WERI-Rb-1 (cell line): ENCODE measurements around the gene ARID1B.
A peak's percentile ranks its signal among the peaks of the same experiment; 100 is the strongest.

Experiments used
- DNase-seq: peaks from one replicate; pipeline ENCODE4 v3.0.0-alpha.2; 2020
- H3K27ac ChIP-seq: fragments of 250-450 bp; sonication (Bioruptor Pico); 2 replicates; pipeline ENCODE4 v1.5.1; 2020; ENCODE audit warnings: mild to moderate bottlenecking, moderate library complexity
- H3K27me3 ChIP-seq: fragments of 250-450 bp; sonication (Bioruptor Pico); 2 replicates; pipeline ENCODE4 v1.5.1; 2021; ENCODE audit warnings: mild to moderate bottlenecking, low read depth, moderate library complexity; ENCODE audit not compliant: insufficient read depth, severe bottlenecking
- H3K36me3 ChIP-seq: fragments of 250-450 bp; sonication (Bioruptor Pico); 2 replicates; pipeline ENCODE4 v1.5.1; 2020; ENCODE audit warnings: mild to moderate bottlenecking, moderate library complexity
- H3K4me3 ChIP-seq: 2 replicates; pipeline ENCODE4 v1.5.1; 2011; ENCODE audit warnings: low read depth, mild to moderate bottlenecking, control low read depth, low read length
- H3K9me3 ChIP-seq: fragments of 250-450 bp; sonication (Bioruptor Pico); 2 replicates; pipeline ENCODE4 v1.5.1; 2021; ENCODE audit warnings: mild to moderate bottlenecking, moderate library complexity; ENCODE audit not compliant: severe bottlenecking
- CTCF ChIP-seq: IDR thresholded peaks from 2 replicates; pipeline ENCODE4 v1.5.1; 2011; ENCODE audit warnings: low read depth, mild to moderate bottlenecking, control low read depth, inconsistent platforms, low read length

ARID1B gene

GRCh38 chr6:156916130-156916801, 139.1 kb downstream of the ARID1B start:
- Histone ChIP-seq H3K9me3 (no peaks in the 10 kb centered on the region), H3K27me3 (no peaks in the 10 kb centered on the region), H3K36me3 (peaks cover 11% of the 10 kb centered on the region), H3K4me3 (no peak overlapping the region), H3K27ac (no peak overlapping the region)
- no peak for DNase-seq
- no peak for TF ChIP-seq CTCF

- DNase-seq, result no peak
- TF ChIP-seq CTCF, result no peak
- H3K36me3 ChIP-seq, result peaks cover 11% of the 10 kb centered on the region
These were observed 140.0 kb downstream of the ARID1B start for GRCh38 chr6:156917213-156917612.

GRCh38 chr6:156918647-156919046, 141.5 kb downstream of the ARID1B start:
- Histone ChIP-seq H3K4me3 (no peak overlapping the region), H3K36me3 (peaks cover 8% of the 10 kb centered on the region), H3K27ac (no peak overlapping the region)

More at GRCh38 chr6:156917213-156917612, 140.0 kb downstream of the ARID1B start:
- H3K4me3 ChIP-seq, result no peak overlapping the region
- H3K9me3 ChIP-seq, result no peaks in the 10 kb centered on the region
- no peak overlapping the region for H3K27ac ChIP-seq
- no peaks in the 10 kb centered on the region for H3K27me3 ChIP-seq

GRCh38 chr6:156919370-156919769, 142.2 kb downstream of the ARID1B start:
- H3K9me3 ChIP-seq, result no peaks in the 10 kb centered on the region
- no peaks in the 10 kb centered on the region for H3K27me3 ChIP-seq
- H3K4me3 ChIP-seq, result no peak overlapping the region
- no peak for TF ChIP-seq CTCF
- DNase-seq, result no peak
- H3K27ac ChIP-seq, result no peak overlapping the region
- H3K36me3 ChIP-seq, result peaks cover 8% of the 10 kb centered on the region

More at GRCh38 chr6:156918647-156919046, 141.5 kb downstream of the ARID1B start:
- H3K9me3 ChIP-seq, result no peaks in the 10 kb centered on the region
- TF ChIP-seq CTCF, result no peak
- H3K27me3 ChIP-seq, result no peaks in the 10 kb centered on the region
- DNase-seq, result no peak

GRCh38 chr6:156919814-156920369, 142.7 kb downstream of the ARID1B start:
- H3K27me3 ChIP-seq, result no peaks in the 10 kb centered on the region
- peak; percentile 16 for DNase-seq
- no peak for TF ChIP-seq CTCF

More at GRCh38 chr6:156919814-156920369, 142.7 kb downstream of the ARID1B start:
- peaks cover 8% of the 10 kb centered on the region for H3K36me3 ChIP-seq
- H3K4me3 ChIP-seq, result no peak overlapping the region
- H3K9me3 ChIP-seq, result no peaks in the 10 kb centered on the region
- H3K27ac ChIP-seq, result no peak overlapping the region
